Stimulated activated CD8-positive, alpha-beta memory T cell treated with anti-CD3 and anti-CD28 coated beads, Interleukin-15, amount 100 ng/mL, for 48 hours (primary cell): ENCODE measurements around the gene MMEL1.
"Not testable (repeated sequence)": the region's sequence is repeated elsewhere in the genome, so short reads cannot be mapped to it uniquely, and the experiment has no call there.

Experiments
- DNase-seq, 2 donors: peaks; one replicate each; pipeline ENCODE4 v3.0.0-alpha.2; 2020; ENCODE audit warnings: low read depth in 2 of 2

The MMEL1 gene

GRCh38 chr1:2558861-2559260 lies 74.0 kb downstream of the MMEL1 start:
- no peak for DNase-seq

GRCh38 chr1:2558420-2558819 lies 74.4 kb downstream of the MMEL1 start:
- no peak for DNase-seq

GRCh38 chr1:2557482-2558400 lies 75.1 kb downstream of the MMEL1 start:
- no peak for DNase-seq

- peak in 1 of 2 donors; percentile 43 for DNase-seq
These were observed 75.9 kb downstream of the MMEL1 start for GRCh38 chr1:2556678-2557481.

GRCh38 chr1:2556277-2556677 lies 76.5 kb downstream of the MMEL1 start, which contains the start of gene TNFRSF14:
TNFRSF14 (plus strand) TSS chr1:2556371; CDS start chr1:2556665, 294 bp downstream.
- DNase-seq: peak; percentile 55 to 57

GRCh38 chr1:2555634-2556276 lies 77.1 kb downstream of the MMEL1 start:
- DNase-seq: peak; percentile 75 to 81

GRCh38 chr1:2554621-2555387 lies 78.0 kb downstream of the MMEL1 start:
- no peak for DNase-seq

- no peak for DNase-seq
These were observed 78.8 kb downstream of the MMEL1 start for GRCh38 chr1:2553871-2554620.

- DNase-seq: not testable (repeated sequence)
These were observed 79.7 kb downstream of the MMEL1 start for GRCh38 chr1:2553076-2553475.

- DNase-seq: no peak
These were observed 80.6 kb downstream of the MMEL1 start for GRCh38 chr1:2552189-2552588.

- DNase-seq: not testable (repeated sequence)
These were observed 81.3 kb downstream of the MMEL1 start for GRCh38 chr1:2551544-2551943.

GRCh38 chr1:2550309-2550861 lies 82.4 kb downstream of the MMEL1 start:
- not testable (repeated sequence) for DNase-seq

- not testable (repeated sequence) for DNase-seq
These were observed 83.3 kb downstream of the MMEL1 start for GRCh38 chr1:2549367-2550029.

- peak; percentile 77 for DNase-seq
These were observed 84.7 kb downstream of the MMEL1 start for GRCh38 chr1:2548068-2548589.

GRCh38 chr1:2547210-2548067 lies 85.4 kb downstream of the MMEL1 start:
- DNase-seq: peak; percentile 59 to 63

- peak; percentile 77 to 83 for DNase-seq
These were observed 86.2 kb downstream of the MMEL1 start for GRCh38 chr1:2546515-2547209.

GRCh38 chr1:2545754-2546514 lies 86.9 kb downstream of the MMEL1 start:
- DNase-seq: peak; percentile 80 to 82
